ENCODE data around the gene LRRFIP1. TPM values are rescaled to one million over a fixed set of nuclear protein-coding genes. Genes with fewer than 3 reads are reported as not detected.
A peak's percentile ranks its signal among the peaks of the same experiment; 100 is the strongest.

Gene LRRFIP1
- total and polyA plus RNA-seq, 2 of the 13 experiments (the other 11 are each of a cell fraction or from before 2014, with no cell fraction given) = 15.9 to 40.5 TPM

GRCh38 chr2:237680702-237681478, 53.5 kb downstream of the LRRFIP1 start (continued):
- no peak for TF ChIP-seq ZNF512B (CRISPR knock-in tag; IDR thresholded peaks at IDR 0.05; ENCODE audit: borderline replicate concordance)
- TF ChIP-seq CHD2 (IDR thresholded peaks at IDR 0.05; ENCODE audit: low read depth, low read length) = no peak
- TF ChIP-seq ZNF275 (CRISPR knock-in tag; IDR thresholded peaks at IDR 0.05; ENCODE audit: borderline replicate concordance) = no peak
- no peak for TF ChIP-seq U2AF1 (optimal IDR thresholded peaks at IDR 0.05; ENCODE audit: low read depth, low read length)
- TF ChIP-seq MLLT10 (CRISPR knock-in tag; IDR thresholded peaks at IDR 0.05) = no peak
- TF ChIP-seq POGZ (CRISPR knock-in tag; IDR thresholded peaks at IDR 0.05) = peak; percentile 31; the same call in 1 of the 2 replicates
- peak; percentile 95; the same call in 1 of the 2 replicates for TF ChIP-seq AHDC1 (CRISPR knock-in tag; IDR thresholded peaks at IDR 0.05; ENCODE audit: borderline replicate concordance)
- TF ChIP-seq ELF3 (CRISPR knock-in tag; IDR thresholded peaks at IDR 0.05) = peak; percentile 87; the same call in 1 of the 2 replicates
- peak; percentile 67 for TF ChIP-seq ZMYM4 (CRISPR knock-in tag; IDR thresholded peaks at IDR 0.05)
- peak; percentile 86 for TF ChIP-seq PHF21A (CRISPR knock-in tag; IDR thresholded peaks at IDR 0.05)
- TF ChIP-seq ZNF605 (CRISPR knock-in tag; IDR thresholded peaks at IDR 0.05) = peak; percentile 18; the same call in 1 of the 2 replicates
- TF ChIP-seq ZGPAT (CRISPR knock-in tag; IDR thresholded peaks at IDR 0.05) = peak; percentile 63; the same call in 1 of the 2 replicates
- no peak for TF ChIP-seq RFX5 (IDR thresholded peaks at IDR 0.05; ENCODE audit: low read depth, low read length)
- no peak for TF ChIP-seq MEF2D (CRISPR knock-in tag; IDR thresholded peaks at IDR 0.05)
- TF ChIP-seq HOXA5 (CRISPR knock-in tag; IDR thresholded peaks at IDR 0.05) = no peak
- peak; percentile 85; the same call in 1 of the 2 replicates for TF ChIP-seq FOXJ3 (CRISPR knock-in tag; IDR thresholded peaks at IDR 0.05; ENCODE audit: borderline replicate concordance)

All from HepG2 (cell line).